GM10847 (cell line): Measurements from ENCODE around the gene ATP6V0D1.

Experiments used
- POLR2A ChIP-seq: IDR thresholded peaks from 2 replicates; pipeline ENCODE4 v1.6.1; 2011; ENCODE audit not compliant: insufficient read length; ENCODE audit errors: extremely low read depth

Gene ATP6V0D1

DNA sequence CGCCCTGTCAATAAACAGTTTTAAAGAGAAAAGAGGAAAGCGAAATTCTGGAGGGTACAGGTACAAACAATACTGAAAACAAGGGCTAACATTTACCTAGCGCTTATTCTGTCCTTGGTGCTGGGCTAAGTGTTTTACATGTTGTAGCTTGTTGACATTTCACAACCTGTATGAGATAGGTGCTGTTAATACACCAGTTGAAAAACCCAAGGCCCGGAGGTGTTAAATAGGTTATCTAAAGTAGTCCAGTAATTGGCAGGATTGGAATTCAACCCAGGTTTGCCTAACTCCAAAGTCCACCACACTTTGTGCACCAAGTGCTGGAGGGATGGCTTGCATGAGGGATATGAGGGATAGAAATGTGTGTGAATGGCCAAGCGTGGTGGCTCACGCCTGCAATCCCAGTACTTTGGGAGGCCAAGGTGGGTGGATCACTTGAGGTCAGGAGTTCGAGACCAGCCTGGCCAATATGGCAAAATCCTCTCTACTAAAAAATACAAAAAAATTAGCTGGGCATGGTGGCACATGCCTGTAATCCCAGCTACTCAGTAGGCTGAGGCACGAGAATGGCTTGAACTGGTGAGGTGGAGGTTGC is 2.9 kb downstream of the ATP6V0D1 start:
- no peak for TF ChIP-seq POLR2A

DNA sequence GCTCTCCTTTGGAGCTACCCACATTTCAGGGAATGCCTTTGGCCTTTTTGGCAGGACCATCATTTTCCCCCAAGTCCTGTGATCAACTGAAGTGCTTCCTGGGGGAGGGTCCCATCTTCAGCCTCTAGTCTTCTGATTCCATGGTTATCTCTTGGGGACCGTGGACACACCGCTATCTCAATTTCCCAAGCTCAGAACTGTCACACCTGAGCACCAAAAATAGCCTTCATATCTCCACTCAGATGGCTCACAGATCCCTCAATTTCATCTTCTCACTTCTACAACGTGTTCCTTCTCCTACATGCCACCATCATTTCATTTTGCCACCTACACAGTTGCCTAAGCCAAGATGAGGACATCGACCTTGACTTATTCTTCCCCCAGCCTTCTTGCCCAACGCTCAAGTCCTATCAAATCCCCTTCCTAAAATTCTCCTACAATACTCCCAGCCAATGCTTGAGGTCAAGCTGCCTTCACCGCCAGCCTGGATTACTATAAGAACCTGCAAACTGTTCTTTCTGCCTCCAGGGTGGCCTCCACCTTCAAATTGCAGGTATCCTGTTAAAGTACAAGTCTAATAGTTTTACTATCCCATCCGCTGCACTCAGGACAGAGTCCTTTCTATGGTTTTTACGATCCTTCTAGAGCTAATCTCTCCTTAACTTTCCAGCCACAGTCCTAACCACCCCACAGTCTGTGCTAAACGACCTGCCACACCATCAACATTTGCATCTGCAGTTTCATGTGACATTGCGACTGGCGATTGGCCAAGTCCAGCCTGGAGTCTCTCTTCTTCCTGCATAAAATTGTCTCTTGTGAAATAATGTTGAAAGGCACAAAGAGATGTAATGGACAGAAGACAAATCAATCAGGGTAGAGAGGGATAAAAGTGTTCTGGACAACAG is 6.2 kb downstream of the ATP6V0D1 start:
- no peak for TF ChIP-seq POLR2A

DNA sequence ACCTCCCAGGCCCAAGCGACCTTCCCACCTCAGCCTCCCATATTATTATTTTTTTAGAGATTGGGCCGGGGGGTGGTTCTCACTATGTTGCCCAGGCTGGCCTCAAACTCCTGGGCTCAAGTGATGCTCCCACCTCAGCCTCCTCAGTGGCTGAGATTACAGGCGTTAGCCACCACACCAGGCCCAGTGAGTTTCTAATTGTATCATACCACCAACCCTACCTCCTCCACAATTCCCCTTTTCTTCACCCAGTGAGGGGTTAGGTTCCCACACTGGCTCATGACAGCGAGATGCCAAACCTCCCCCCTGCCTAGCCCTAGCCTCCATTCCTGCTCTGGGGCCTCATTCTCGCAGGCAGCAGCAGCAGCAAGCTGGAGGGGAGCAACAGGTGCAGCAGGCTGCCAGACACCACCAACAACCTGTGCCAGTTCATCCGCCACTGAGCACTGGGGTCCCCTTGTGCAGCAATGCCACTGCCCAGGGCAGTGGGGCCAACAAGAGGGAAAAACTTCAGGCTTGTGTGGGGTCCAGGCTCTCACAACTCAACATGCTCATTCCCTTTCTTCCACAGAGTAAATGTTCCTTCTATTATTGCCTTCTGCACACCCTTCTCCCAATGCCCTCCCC is 9.1 kb downstream of the ATP6V0D1 start:
- no peak for TF ChIP-seq POLR2A

DNA sequence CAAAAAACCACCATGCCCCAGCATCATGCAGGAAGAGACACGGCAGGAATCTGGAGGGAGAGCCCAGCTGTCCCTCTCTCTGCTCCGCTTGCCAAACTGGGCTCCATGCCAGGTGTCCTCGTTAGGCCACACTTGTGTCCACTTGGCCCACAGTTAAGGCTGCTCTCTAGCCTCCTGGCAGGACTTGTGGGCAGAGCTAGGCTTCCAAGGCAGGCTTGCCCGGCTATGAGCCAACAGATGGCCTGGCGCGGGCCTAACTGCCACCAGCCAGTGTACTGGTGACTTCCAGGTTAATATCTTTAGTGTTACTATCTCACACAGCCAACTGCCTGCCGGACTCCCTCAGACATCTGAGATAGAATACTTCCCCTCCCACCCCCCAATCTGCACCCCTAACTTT is 10.6 kb downstream of the ATP6V0D1 start:
- no peak for TF ChIP-seq POLR2A

- TF ChIP-seq POLR2A, result no peak
Measured at GRCh38 chr16:67468731-67469130, 12.2 kb downstream of the ATP6V0D1 start.

GRCh38 chr16:67466581-67466980 is 14.4 kb downstream of the ATP6V0D1 start:
- TF ChIP-seq POLR2A, result no peak

- TF ChIP-seq POLR2A, result no peak
Measured at GRCh38 chr16:67464565-67464964, 16.4 kb downstream of the ATP6V0D1 start.

GRCh38 chr16:67463691-67464090 is 17.3 kb downstream of the ATP6V0D1 start:
- TF ChIP-seq POLR2A, result no peak

DNA sequence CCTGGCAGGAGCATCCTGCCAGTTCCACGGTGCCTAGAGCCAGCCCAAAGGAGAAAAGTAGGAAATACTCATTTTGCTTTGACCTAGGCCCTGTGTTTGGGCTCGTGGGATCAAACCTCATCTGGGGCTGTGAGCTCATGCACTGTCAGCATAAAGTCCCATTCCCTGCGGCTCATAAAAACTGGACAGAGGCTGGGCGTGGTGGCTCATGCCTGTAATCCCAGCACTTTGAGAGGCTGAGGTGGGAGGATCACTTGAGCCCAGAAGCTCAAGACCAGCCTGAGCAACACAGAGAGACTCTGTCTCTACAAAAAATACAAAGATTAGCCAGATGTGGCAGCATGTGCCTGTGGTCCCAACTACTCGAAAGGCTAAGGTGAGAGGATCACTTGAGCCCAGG is 17.9 kb downstream of the ATP6V0D1 start:
- TF ChIP-seq POLR2A, result no peak

DNA sequence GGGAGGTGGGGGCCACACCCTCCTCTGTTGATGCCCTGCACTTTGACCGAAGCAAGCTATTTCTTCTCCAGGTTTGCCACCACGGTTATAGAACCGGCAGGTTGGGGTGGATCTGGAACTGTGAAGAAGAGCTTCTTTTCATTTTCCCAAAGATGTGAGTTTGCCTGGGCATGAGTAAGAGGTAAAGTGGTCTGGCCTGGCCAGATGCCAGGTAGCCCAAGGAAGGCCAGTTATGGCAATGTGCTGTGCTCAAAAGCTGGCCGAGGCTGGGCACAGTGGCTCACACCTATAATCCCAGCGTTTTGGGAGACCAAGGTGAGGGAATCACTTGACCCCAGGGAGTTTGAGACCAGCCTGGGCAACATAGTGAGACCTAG is 18.7 kb downstream of the ATP6V0D1 start:
- TF ChIP-seq POLR2A, result no peak

DNA sequence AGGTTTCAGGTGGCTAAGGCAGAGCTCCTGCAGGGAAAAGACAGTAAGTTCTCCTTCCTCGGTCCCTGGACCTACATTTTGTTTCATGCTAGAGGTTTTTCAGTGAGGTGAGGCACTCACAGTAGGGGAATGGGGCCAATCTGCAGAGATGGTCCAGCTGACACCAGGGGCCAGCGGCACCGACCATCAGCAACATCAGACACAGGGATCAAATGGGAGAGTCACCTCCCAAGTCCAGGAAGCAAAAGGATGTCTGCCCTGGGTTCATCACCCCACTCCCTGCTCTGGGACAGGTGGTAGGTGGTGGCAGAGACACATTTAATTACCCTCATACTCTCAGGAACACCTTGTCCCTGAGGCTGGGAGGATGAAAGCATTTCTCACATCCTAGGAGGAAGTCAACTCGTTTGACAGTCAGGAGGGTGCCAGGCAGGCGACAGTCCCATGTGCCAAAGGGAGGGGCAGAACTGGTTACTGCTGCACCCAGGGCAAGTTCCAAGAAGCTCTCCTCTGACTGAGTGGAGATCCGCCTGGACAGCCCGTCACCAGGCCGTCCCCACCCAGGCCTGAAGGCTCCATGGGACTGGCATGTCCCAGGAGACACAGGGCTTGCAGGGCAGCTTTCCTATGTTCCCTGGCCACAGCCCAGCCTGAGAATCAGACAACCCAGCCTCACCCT is 19.2 kb downstream of the ATP6V0D1 start:
- TF ChIP-seq POLR2A, result no peak

- no peak for TF ChIP-seq POLR2A
Measured at GRCh38 chr16:67460961-67461360, 20.0 kb downstream of the ATP6V0D1 start.

DNA sequence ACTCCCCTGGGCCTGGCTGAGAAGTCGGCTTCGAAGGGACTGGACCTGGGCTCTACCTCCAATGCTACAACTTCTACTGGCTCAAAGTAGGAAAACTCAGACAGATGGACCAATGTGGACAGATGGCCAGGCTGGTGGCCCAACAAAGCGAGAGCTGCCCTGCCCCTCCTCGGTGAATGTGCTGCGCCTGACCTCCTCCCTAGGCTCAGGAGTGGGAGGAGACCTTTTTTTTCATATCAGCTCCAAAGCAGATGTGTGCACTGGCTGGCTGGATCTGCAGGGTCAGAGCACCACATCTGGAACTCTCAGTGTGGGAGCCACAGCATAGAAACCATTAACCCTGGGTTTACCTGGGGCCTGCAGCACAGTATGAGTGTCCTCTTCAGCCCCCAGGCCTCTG is 20.8 kb downstream of the ATP6V0D1 start:
- no peak for TF ChIP-seq POLR2A

- TF ChIP-seq POLR2A, result no peak
Measured at GRCh38 chr16:67459861-67460150, 21.2 kb downstream of the ATP6V0D1 start.

- no peak for TF ChIP-seq POLR2A
Measured at GRCh38 chr16:67459066-67459860, 21.7 kb downstream of the ATP6V0D1 start.
